ENCODE measurements around the gene ZBTB12.
"Not testable (repeated sequence)": the region's sequence is repeated elsewhere in the genome, so short reads cannot be mapped to it uniquely, and the experiment has no call there.

Gene ZBTB12

GRCh38 chr6:31874836-31875572, 26.9 kb downstream of the ZBTB12 start:
- no peak for DNase-seq

DNA sequence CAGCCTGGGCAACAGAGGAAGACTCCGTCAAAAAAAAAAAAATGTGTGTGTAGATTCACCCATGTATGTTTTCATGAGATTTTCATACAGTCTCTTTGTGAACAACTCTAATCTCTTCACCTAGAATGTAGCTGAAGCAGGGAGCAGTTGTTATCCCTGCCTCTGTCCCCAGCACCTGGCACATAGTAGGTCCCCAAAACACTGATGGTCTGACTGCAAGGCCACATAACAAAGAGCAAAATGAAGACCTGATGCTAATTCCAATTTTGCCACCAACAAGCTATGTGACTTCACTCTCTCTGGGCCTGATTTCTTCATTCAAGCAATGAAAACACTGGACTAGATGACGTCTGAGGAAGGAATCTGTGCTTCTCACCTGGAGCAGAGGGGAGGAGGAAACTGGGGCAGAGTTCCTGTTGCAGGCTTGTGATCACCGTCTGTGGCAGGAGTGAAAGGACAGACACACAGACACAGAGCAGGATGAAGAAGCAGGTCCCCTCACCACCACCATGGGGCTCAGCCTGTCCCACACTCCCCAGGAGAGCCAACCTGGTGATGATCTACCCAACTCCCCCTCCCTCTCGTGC, 27.7 kb downstream of the ZBTB12 start:
- no peak for DNase-seq

DNA sequence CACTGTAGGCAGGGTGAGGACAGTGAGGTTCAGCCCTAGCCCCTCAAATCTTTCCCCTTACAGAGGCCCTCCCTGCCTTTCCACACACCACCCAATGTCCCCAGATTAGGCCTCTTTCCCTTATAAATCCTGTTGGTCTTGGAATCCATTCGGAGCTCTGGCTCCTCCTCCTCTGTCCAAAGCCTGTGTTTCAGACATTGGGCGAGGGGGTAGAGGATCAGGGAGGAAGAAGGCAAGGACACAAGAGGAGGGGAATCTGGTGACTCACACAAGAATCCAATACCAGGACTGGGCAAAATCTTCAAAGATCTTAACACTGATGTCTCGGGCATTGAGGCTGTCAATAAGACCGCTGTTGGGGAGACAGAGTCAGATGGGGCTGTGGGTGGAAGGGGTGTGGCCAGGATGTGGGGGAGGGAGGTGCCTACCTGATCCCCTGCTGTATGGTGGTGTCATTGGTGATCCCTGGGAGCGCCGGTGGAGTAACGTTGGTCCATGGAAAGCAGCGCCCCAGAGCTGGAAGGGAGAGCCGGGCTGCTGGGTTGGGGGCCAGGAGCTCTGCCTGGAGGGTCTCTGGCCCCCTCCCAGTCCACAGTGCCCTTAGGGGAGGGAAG, 30.7 kb downstream of the ZBTB12 start:
- no peak for DNase-seq

DNA sequence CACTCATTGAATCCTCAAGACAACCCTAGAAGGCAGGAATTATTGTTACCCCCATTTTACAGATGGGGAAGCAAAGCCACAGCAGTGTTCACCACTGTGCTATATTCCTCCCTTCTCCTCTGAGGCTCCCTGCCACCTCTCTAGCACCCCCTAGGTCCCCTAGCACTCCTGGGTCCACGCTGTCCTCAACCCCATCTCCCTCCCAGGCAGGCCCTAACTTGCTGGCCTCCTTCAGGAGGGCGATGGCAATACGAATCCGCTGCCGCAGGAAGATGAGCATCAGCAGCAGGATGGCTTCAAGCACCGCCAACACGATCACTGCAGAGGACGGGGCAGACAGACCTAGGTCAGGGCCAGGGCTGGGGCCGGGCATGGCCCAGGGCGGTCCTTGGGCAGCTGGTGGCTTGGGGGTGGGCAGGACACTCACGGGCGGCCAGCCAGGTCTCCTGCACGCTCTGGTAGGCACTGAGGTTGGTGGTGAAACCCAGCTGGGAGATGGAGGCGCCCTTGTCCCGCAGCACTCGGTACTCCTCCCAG, 31.4 kb downstream of the ZBTB12 start:
- no peak for DNase-seq

DNA sequence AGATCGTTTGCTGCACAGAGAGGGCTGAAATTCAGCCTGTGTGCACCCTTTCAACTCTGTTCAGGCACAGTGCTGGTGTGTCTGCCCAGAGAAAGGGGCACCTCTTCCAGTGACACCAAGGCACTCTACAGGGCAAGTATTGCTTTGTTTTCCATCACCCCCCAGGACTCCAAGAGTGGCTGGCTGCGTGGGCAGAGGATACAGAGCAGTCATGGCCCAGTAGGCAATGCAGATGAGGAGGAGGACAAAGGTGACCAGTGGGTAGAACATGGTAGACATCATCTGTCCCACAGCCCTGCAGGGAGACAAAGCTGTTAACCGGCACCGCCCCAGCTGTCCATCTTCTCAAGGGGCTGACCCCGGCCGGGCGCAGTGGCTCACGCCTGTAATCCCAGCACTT, 32.5 kb downstream of the ZBTB12 start:
- no peak for DNase-seq

DNA sequence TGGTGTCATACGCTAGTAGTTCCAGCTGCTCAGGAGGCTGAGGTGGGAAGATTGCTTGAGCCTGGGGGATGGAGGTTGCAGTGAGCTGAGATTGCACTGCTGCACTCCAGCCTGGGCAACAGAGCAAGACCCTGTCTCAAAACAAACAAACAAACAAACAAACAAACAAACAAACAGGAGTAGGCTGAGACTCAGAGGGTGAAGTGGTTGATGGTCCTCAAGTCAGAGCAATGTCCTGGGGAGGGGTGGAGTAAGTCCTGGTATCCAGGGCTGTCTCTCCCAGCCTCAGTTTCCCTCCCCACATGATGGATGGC, 33.3 kb downstream of the ZBTB12 start:
- DNase-seq: not testable (repeated sequence)

- DNase-seq: no peak
Observed at GRCh38 chr6:31865205-31866118, 36.4 kb downstream of the ZBTB12 start.

DNA sequence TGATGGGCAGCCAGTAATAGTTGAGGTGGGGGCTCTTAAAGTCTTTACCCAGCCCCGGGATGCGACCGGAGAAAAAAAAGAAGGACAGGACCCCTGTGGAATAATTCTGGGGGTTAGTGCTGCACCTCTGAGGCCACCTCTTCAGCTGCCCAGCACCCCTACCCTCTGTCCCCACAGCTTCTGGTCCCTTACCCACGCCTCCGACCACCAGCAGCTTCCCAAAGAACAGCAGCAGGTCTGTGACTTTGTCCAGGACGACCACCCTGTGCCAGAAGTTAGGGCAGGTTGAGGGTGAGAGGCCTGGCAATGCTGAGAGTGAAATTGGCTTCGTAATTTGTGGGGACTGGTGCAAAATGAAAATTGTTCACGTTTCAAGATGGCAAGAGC, 37.1 kb downstream of the ZBTB12 start:
- DNase-seq: no peak

DNA sequence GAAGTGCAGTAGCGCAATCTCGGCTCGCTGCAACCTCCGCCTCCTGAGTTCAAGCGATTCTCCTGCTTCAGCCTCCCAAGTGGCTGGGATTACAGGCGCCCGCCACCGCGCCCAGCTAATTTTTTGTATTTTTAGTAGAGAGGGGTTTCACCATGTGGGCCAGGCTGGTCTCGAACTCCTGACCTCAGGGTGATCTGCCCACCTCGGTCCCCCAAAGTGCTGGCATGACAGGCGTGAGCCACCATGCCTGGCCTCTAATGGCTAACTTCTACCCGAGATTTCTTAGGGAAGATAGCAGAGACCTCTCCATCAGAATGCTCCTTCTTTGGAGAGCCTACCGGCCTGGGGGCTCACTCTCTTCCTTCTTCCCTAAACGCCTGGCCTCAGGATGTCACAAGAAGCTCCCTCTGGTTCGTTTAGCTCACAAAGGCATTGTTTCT, 37.7 kb downstream of the ZBTB12 start:
- DNase-seq: not testable (repeated sequence)

GRCh38 chr6:31862344-31863235, 39.3 kb downstream of the ZBTB12 start, which contains the start of gene NEU1:
TSS of gene NEU1 (minus strand) at chr6:31862821. CDS start at chr6:31862776, 45 bp downstream.
- DNase-seq: peak; percentile 99

- no peak for DNase-seq
Observed at GRCh38 chr6:31861919-31862343, 40.0 kb downstream of the ZBTB12 start.

DNA sequence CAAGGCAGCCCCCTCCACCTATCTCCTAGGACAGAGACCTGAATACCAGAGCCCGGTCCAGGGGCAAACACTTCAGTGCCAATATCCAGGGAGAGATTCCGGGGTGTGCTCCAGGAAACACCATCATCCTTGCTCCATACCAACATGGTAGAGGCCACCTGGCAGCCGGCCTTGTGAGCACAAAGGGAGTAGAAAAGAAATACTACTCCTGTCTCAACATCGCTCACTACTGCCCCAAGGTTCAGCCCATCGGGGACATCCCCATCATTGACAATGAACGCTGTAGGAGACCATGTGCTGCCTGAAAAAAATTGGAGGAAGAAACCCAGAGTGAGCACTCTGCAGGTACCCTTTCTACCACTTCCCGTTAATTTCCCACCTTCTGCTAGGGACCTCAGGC, 40.7 kb downstream of the ZBTB12 start:
- no peak for DNase-seq

GRCh38 chr6:31860349-31860748, 41.5 kb downstream of the ZBTB12 start:
- DNase-seq: no peak

DNA sequence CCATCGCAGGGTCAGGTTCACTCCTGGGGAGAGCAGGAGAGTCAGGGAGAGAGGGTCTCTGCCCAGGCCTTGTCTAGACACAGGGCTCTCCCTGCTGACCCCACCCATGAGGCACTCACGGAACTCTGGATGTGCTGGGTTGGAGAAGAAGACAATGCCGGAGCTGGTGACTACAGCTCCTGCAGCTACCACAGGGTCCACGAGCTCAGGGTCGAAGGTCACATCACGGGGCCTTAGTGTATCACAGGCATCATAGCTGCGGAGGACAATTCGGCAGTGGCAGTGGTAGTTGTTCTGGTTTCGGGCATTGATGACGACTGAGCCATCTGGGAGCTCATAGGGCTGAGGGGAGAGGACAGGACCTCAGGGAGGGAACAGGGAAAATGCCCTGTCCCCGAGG, 42.0 kb downstream of the ZBTB12 start:
- DNase-seq: no peak

GRCh38 chr6:31858707-31859106, 43.2 kb downstream of the ZBTB12 start:
- no peak for DNase-seq

DNA sequence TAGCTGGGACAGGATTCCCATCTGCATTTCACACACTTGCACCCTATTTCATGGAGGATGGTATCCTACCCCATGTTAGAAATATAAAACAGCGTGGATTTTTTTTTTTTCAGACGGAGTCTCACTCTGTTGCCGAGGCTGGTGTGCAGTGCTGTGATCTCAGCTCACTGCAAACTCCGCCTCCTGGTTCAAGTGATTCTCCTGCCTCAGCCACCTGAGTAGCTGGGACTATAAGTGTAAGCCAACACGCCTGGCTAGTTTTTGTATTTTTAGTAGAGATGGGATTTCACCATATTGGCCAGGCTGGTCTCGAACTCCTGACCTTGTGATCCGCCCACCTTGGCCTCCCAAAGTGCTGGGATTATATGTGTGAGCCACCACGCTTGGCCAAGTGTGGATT, 44.1 kb downstream of the ZBTB12 start:
- DNase-seq: not testable (repeated sequence)

DNA sequence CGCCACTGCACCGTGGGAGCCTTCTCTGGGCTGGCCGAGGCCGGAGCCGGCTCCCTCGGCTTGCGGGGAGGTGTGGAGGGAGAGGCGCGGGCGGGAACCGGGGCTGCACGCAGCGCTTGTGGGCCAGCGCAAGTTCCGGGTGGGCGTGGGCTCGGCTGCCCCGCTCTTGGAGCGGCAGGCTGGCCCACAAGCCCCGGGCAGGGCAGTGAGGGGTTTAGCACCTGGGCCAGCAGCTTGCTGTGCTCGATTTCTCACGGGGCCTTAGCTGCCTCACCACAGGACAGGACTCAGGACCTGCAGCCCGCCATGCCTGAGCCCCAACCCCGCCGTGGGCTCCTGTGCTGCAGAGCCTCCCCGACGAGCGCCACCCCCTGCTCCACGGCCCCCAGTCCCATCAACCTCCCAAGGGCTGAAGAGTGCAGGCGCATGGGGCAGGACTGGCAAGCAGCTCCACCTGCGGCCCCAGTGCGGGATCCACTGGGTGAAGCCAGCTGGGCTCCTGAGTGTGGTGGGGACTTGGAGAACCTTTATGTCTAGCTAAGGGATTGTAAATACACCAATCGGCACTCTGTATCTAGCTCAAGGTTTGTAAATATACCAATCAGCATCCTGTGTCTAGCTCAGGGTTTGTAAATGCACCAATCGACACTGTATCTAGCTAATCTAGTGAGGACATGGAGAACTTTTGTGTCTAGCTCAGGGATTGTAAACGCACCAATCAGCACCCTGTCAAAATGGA, 49.7 kb downstream of the ZBTB12 start:
- DNase-seq: not testable (repeated sequence)

DNA sequence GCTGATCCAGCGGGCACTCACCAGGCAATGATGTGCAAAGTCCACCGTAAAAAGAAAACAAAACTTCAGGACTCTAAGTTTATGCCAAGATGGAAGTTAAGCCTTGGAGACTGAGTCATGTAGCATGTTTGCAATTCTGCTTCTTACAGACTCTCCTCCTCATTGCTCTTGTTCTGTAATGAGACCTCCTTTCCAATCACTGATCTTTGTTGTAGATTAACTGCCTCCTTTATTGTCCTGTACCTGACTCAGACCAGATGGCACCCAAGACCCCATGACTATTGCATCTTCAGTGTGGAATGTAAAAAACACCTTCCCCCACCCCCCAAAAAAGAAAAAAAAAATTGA, 50.4 kb downstream of the ZBTB12 start:
- DNase-seq: no peak

- DNase-seq: no peak
Observed at GRCh38 chr6:31850765-31851484, 51.0 kb downstream of the ZBTB12 start.
